A673 (cell line): Measurements from ENCODE around the gene POLR2J3. TPM values are rescaled to one million over a fixed set of nuclear protein-coding genes. Genes with fewer than 3 reads are reported as not detected.
A peak's percentile ranks its signal among the peaks of the same experiment; 100 is the strongest.
"Not testable (repeated sequence)": the region's sequence is repeated elsewhere in the genome, so short reads cannot be mapped to it uniquely, and the experiment has no call there.

Experiments used
- BruUV-seq: library from RNA; stranded (reverse); fragments of 400-500 nt; replicated peaks from 2 replicates; lab custom pipeline; 2021; lab: Mats Ljungman, UMichigan
- CTCF ChIA-PET: fragments of 300-600 bp; sonication (Branson Sonifier 250); formaldehyde crosslinking; loops from one replicate; lab custom pipeline; 2022; ENCODE audit warnings: antibody characterized with exemption; lab: Charles Lee
- POLR2A ChIA-PET: fragments of 300-600 bp; sonication (Branson Sonifier 250); formaldehyde crosslinking; loops from one replicate; lab custom pipeline; 2022; ENCODE audit warnings: antibody characterized with exemption; ENCODE audit not compliant: low non-redundant PET; lab: Charles Lee
- DNase-seq: peaks from one replicate; pipeline ENCODE4 v3.0.0-alpha.2; 2015; ENCODE audit warnings: low spot score
- H3K27ac ChIP-seq: fragments of 200-600 bp; sonication (generic); 2 replicates; pipeline ENCODE4 v1.5.1; 2016; ENCODE audit warnings: mixed run types, low read depth, mild to moderate bottlenecking, mixed read lengths, antibody characterized with exemption, low read length; ENCODE audit not compliant: poor library complexity, severe bottlenecking
- H3K27me3 ChIP-seq: fragments of 200-600 bp; sonication (generic); replicated peaks from 2 replicates; pipeline ENCODE4 v1.6.1; 2017; ENCODE audit warnings: mixed run types, low read depth, mild to moderate bottlenecking, mixed read lengths, antibody characterized with exemption, low read length; ENCODE audit not compliant: insufficient read depth, poor library complexity
- H3K36me3 ChIP-seq: fragments of 200-600 bp; sonication (generic); 2 replicates; pipeline ENCODE4 v1.6.1; 2016; ENCODE audit warnings: mixed run types, mild to moderate bottlenecking, mixed read lengths, antibody characterized with exemption, low read length; ENCODE audit not compliant: insufficient read depth, poor library complexity, severe bottlenecking
- H3K4me1 ChIP-seq: fragments of 200-600 bp; sonication (generic); 2 replicates; pipeline ENCODE4 v1.6.1; 2017; ENCODE audit warnings: mixed run types, mild to moderate bottlenecking, mixed read lengths, antibody characterized with exemption, low read length; ENCODE audit not compliant: insufficient read depth, poor library complexity, severe bottlenecking
- H3K4me3 ChIP-seq: fragments of 200-600 bp; sonication (generic); 2 replicates; pipeline ENCODE4 v1.5.1; 2016; ENCODE audit warnings: low read depth, mixed run types, mild to moderate bottlenecking, mixed read lengths, low read length; ENCODE audit not compliant: poor library complexity, severe bottlenecking
- H3K9me3 ChIP-seq: fragments of 200-600 bp; sonication (generic); 2 replicates; pipeline ENCODE4 v1.6.1; 2016; ENCODE audit warnings: mixed run types, low read depth, mild to moderate bottlenecking, mixed read lengths, antibody characterized with exemption, low read length; ENCODE audit not compliant: poor library complexity, severe bottlenecking
- intact Hi-C: fragments of 100-400 bp; cut with micrococcal nuclease; formaldehyde crosslinking; loops from one replicate; pipeline ENCODE4 v1.10.0; 2022; ENCODE audit not compliant: unreplicated experiment
- total RNA-seq: library from RNA; stranded (reverse); gene quantifications from 2 replicates; pipeline ENCODE4 v1.2.3, GENCODE V29; 2021

POLR2J3 gene
- total RNA-seq, 1 experiment from 2014 or later = 23.3 TPM

DNA sequence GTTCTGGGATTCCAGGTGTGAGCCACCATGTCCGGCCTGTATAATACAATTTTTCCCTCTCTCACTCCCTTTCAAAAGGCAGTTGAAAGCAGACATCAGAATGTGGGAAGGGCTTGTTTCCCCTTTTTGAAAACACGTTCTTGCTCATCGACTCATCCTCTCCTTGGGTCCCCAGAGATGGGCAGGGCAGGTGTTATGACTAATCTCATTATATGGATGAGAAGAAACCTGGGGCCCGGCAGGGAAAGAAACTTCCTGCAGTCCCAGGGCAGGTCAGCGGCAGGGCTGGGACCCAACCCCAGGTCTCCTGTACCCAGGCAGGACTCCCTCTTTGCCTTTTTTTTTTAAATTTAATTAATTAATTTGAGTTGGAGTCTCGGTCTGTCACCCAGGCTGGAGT is 26.0 kb downstream of the POLR2J3 start:
- BruUV-seq = TSS peak; percentile 13
- intact Hi-C loops = not testable (repeated sequence)

GRCh38 chr7:102545288-102545687 is 27.1 kb downstream of the POLR2J3 start:
- H3K9me3 ChIP-seq, CTCF ChIA-PET, H3K27ac ChIP-seq, intact Hi-C loops, H3K4me1 ChIP-seq, H3K27me3 ChIP-seq, DNase-seq, H3K36me3 ChIP-seq, H3K4me3 ChIP-seq, BruUV-seq, POLR2A ChIA-PET: not testable (repeated sequence)

More for the DNA sequence above, 26.0 kb downstream of the POLR2J3 start:
- DNase-seq, POLR2A ChIA-PET, H3K4me3 ChIP-seq, H3K9me3 ChIP-seq, H3K27ac ChIP-seq, H3K36me3 ChIP-seq, H3K4me1 ChIP-seq, CTCF ChIA-PET, H3K27me3 ChIP-seq: not testable (repeated sequence)

GRCh38 chr7:102544372-102544771 is 28.0 kb downstream of the POLR2J3 start:
- DNase-seq, CTCF ChIA-PET, POLR2A ChIA-PET, H3K27me3 ChIP-seq, H3K36me3 ChIP-seq, H3K27ac ChIP-seq, H3K9me3 ChIP-seq, BruUV-seq, intact Hi-C loops, H3K4me1 ChIP-seq, H3K4me3 ChIP-seq: not testable (repeated sequence)

GRCh38 chr7:102543596-102543995 is 28.8 kb downstream of the POLR2J3 start, which contains the start of gene UPK3BL2:
TSS of gene UPK3BL2 (minus strand) at chr7:102543696. CDS start at chr7:102543636, 60 bp downstream.
- H3K27ac ChIP-seq, CTCF ChIA-PET, H3K27me3 ChIP-seq, H3K4me3 ChIP-seq, H3K4me1 ChIP-seq, DNase-seq, intact Hi-C loops, POLR2A ChIA-PET, BruUV-seq, H3K36me3 ChIP-seq, H3K9me3 ChIP-seq: not testable (repeated sequence)

DNA sequence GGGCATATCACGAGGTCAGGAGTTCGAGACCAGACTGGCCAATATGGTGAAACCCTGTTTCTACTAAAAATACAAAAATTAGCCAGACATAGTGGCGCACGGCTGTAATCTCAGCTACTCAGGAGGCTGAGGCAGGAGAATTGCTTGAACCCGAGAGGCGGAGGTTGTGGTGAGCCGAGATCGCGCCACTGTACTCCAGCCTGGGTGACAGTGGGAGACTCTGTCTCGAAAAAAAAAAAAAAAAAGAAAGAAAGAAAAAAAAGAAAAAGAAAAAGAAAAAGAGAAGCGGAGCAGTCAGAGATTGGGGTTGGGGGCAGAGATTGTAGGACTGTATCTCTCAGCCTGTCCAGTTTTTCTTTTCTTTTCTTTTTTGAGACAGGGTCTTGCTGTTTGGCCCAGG is 29.6 kb downstream of the POLR2J3 start:
- POLR2A ChIA-PET, intact Hi-C loops, H3K36me3 ChIP-seq: not testable (repeated sequence)

GRCh38 chr7:102542083-102542482 is 30.3 kb downstream of the POLR2J3 start:
- H3K27me3 ChIP-seq, intact Hi-C loops, H3K36me3 ChIP-seq, H3K4me1 ChIP-seq, CTCF ChIA-PET, POLR2A ChIA-PET, H3K4me3 ChIP-seq, DNase-seq, H3K9me3 ChIP-seq, H3K27ac ChIP-seq, BruUV-seq: not testable (repeated sequence)

More for the DNA sequence above, 29.6 kb downstream of the POLR2J3 start:
- DNase-seq, CTCF ChIA-PET, H3K4me1 ChIP-seq, H3K27ac ChIP-seq, H3K9me3 ChIP-seq, H3K4me3 ChIP-seq, BruUV-seq, H3K27me3 ChIP-seq: not testable (repeated sequence)

GRCh38 chr7:102540604-102541003 is 31.8 kb downstream of the POLR2J3 start:
- H3K4me1 ChIP-seq, H3K36me3 ChIP-seq, H3K9me3 ChIP-seq, CTCF ChIA-PET, BruUV-seq, DNase-seq, H3K27ac ChIP-seq, intact Hi-C loops, H3K4me3 ChIP-seq, H3K27me3 ChIP-seq, POLR2A ChIA-PET: not testable (repeated sequence)

DNA sequence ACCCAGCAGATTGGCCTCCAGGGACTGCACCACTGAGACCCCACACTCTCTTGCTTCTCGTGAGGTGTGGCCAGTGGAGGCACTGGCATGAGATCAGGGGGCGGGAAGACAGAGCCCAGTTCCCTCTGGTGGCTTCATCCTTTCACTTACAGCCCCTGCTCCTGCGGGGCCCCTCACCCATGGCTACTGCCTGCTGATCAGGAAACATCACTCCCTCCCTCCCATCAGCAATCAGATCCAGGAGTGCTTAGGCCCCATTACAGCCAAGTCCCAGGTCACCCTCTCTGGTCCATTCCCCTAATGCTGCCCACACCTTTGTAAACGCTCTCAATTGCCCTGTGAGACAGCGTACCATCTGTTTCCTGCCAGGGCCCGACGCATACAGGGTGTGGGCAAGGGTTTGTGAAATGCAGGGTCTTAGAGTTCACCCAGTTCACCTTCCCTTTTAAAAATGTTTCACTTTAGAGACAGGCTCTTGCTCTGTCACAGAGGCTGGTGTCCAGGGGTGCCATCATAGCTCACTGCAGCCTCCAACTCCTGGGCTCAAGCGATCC is 37.2 kb downstream of the POLR2J3 start:
- BruUV-seq, intact Hi-C loops, H3K27me3 ChIP-seq: not testable (repeated sequence)

More for the DNA sequence above, 37.2 kb downstream of the POLR2J3 start:
- H3K27ac ChIP-seq, H3K4me1 ChIP-seq, H3K9me3 ChIP-seq, CTCF ChIA-PET, POLR2A ChIA-PET, DNase-seq, H3K4me3 ChIP-seq, H3K36me3 ChIP-seq: not testable (repeated sequence)
